Osteocyte (in vitro differentiated cells): ENCODE measurements around the gene MLLT6. TPM values are rescaled to one million over a fixed set of nuclear protein-coding genes. Genes with fewer than 3 reads are reported as not detected.

Experiments
- DNase-seq: peaks from one replicate; pipeline ENCODE4 v3.0.0; 2021; ENCODE audit warnings: mixed read lengths; ENCODE audit not compliant: unreplicated experiment; ENCODE audit errors: extremely low spot score
- H3K27ac Mint-ChIP-seq: one replicate; pipeline ENCODE4 v1.8.0; 2021; ENCODE audit warnings: mild to moderate bottlenecking, mixed read lengths; ENCODE audit not compliant: unreplicated experiment
- H3K27me3 Mint-ChIP-seq: one replicate; pipeline ENCODE4 v1.8.0; 2021; ENCODE audit warnings: mixed read lengths; ENCODE audit not compliant: unreplicated experiment
- H3K36me3 Mint-ChIP-seq: one replicate; pipeline ENCODE4 v1.8.0; 2021; ENCODE audit warnings: mixed read lengths; ENCODE audit not compliant: unreplicated experiment
- H3K4me1 Mint-ChIP-seq: one replicate; pipeline ENCODE4 v1.8.0; 2021; ENCODE audit warnings: mixed read lengths; ENCODE audit not compliant: unreplicated experiment
- H3K4me3 Mint-ChIP-seq: one replicate; pipeline ENCODE4 v1.8.0; 2021; ENCODE audit warnings: mild to moderate bottlenecking, moderate library complexity, mixed read lengths; ENCODE audit not compliant: unreplicated experiment
- H3K9me3 Mint-ChIP-seq: one replicate; pipeline ENCODE4 v1.8.0; 2021; ENCODE audit warnings: mixed read lengths; ENCODE audit not compliant: unreplicated experiment
- CTCF ChIP-seq: fragments of 200-600 bp; sonication (generic); IDR thresholded peaks from 2 replicates; pipeline ENCODE4 v1.5.0; 2021; ENCODE audit warnings: antibody characterized with exemption, mild to moderate bottlenecking, moderate library complexity
- total RNA-seq: library from RNA; stranded (reverse); gene quantifications from 2 replicates; pipeline ENCODE4 v1.2.1, GENCODE V29; 2021

The MLLT6 gene
- total RNA-seq, 1 donor from 2014 or later, result 107 TPM

GRCh38 chr17:38690386-38690785, 14.7 kb upstream of the MLLT6 start:
- H3K4me3 Mint-ChIP-seq, result no peak overlapping the region
- H3K27me3 Mint-ChIP-seq, result peaks cover 2% of the 10 kb centered on the region
- no peaks in the 10 kb centered on the region for H3K36me3 Mint-ChIP-seq
- DNase-seq, result no peak
- H3K4me1 Mint-ChIP-seq, result no peaks in the 10 kb centered on the region
- H3K27ac Mint-ChIP-seq, result no peak overlapping the region
- H3K9me3 Mint-ChIP-seq, result no peaks in the 10 kb centered on the region
- TF ChIP-seq CTCF, result no peak

DNA sequence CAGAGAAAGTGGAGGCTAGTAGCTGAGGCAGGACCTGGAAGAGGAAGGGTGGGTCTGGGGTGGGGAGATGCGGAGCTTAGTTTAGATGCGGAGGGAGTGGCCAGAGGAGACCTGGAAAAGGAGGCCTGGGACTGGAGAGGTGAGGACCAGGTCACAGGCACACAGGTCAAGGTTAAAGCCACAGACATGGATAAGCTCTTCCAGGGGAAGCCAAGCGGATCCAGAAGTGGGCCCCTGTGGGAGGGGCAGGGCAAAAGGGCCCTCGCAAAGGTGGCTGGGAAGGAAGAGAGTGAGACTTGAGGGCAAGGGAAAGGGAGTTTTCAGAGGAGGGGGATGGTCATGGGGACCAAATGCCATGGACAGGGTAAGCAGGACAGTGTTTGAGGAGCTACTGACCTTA, 13.9 kb upstream of the MLLT6 start:
- Mint-ChIP-seq H3K9me3 (no peaks in the 10 kb centered on the region), H3K27me3 (no peaks in the 10 kb centered on the region), H3K27ac (no peak overlapping the region), H3K36me3 (no peaks in the 10 kb centered on the region), H3K4me1 (no peaks in the 10 kb centered on the region), H3K4me3 (no peak overlapping the region)
- no peak for DNase-seq
- no peak for TF ChIP-seq CTCF

DNA sequence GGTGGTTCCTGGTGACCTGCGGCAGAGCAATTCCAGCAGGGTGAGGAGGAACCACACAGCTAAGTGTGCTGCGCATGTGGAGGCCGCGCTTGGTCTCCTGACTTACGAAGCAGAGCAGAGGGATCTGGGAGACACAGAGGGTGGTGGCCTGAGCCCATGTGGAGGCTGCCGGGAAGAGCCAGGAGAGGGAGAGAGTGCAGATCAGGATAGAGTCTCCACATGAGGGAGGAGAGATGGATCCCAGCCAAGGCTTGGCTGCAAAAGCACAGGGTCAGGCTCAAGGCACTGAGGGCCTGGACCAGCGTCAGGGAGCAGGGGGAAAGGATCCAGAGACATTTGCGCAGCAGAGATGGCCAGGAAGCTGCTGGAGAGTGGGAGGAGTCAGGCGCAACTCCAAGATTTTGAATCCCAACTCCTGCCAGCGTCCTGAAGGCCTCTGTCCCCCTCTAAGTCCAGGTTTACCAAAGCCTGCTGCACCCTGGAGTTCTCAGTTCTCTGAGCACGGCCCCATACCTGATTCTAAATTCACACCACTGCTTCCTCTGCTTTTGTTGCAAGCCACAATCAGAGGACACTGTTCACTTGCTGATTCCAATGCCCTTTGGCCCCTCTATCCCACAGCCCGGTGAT, 11.3 kb upstream of the MLLT6 start:
- H3K4me3 Mint-ChIP-seq, result no peak overlapping the region
- H3K27ac Mint-ChIP-seq, result no peak overlapping the region
- DNase-seq, result no peak
- H3K27me3 Mint-ChIP-seq, result peaks cover 2% of the 10 kb centered on the region
- TF ChIP-seq CTCF, result no peak
- H3K9me3 Mint-ChIP-seq, result no peaks in the 10 kb centered on the region
- H3K4me1 Mint-ChIP-seq, result no peaks in the 10 kb centered on the region
- no peaks in the 10 kb centered on the region for H3K36me3 Mint-ChIP-seq

DNA sequence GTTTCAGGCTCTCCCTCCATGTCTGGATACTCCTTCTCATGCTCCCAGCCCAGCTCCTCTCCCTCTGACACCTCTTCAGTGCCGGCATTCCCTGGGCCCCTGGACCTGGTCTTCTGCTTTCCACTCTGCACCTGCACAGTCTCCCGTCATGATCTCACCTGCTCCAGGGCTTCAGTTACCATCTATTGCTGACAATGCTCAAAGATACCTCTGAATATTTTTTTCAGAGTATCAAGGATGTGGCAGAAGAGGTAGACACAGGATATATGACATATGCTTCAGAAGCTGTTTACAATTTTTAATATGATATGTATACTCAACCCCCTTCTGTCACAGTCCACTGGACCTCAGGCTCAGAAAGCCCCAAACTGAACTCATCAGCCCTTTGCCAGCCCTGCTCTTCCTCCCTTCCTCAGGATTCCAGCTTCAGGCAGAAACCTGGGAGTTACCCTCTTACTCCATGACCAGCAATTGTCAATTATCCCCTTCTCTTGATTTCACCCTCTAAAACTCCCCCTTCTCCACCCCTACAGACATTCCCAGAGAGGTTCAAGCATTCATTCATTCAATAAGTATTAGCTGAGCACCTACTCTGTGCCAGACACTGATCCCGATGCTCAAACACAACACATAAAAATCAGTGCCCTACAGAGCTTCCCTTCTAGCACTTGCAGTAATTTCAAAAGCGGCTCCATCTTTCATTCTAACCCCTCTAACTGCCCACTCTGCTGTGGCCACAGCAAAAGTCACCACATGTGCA, 7.8 kb upstream of the MLLT6 start:
- H3K27ac Mint-ChIP-seq, result no peak overlapping the region
- no peaks in the 10 kb centered on the region for H3K9me3 Mint-ChIP-seq
- no peak overlapping the region for H3K4me3 Mint-ChIP-seq
- no peaks in the 10 kb centered on the region for H3K36me3 Mint-ChIP-seq
- DNase-seq, result no peak
- H3K4me1 Mint-ChIP-seq, result peaks cover 14% of the 10 kb centered on the region
- TF ChIP-seq CTCF, result no peak
- H3K27me3 Mint-ChIP-seq, result peaks cover 2% of the 10 kb centered on the region

DNA sequence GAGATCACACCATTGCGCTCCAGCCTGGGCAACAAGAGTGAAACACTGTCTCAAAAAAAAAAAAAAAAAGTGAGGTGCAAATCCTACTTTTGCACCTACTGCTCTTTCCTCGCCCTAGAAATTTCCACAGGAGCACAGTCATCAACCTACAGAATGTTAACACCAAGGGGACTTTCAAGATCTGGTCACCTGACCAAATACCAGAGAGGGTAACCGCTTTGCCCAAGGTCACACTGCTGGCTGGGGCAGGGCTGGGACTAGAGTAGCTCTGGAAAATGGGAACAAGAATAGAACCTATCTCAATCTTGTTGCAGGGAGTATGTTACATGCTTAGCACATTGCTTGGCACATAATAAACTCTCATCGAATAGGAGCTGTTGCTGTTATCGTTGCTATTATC, 6.3 kb upstream of the MLLT6 start:
- peaks cover 2% of the 10 kb centered on the region for H3K27me3 Mint-ChIP-seq

More for the DNA sequence above, 6.3 kb upstream of the MLLT6 start:
- Mint-ChIP-seq H3K27ac (no peak overlapping the region), H3K9me3 (no peaks in the 10 kb centered on the region), H3K4me3 (no peak overlapping the region), H3K36me3 (no peaks in the 10 kb centered on the region), H3K4me1 (peaks cover 27% of the 10 kb centered on the region)
- no peak for DNase-seq
- TF ChIP-seq CTCF, result no peak
